Brain pericyte (primary cell): Measurements from ENCODE around the gene ZDHHC12.
A peak's percentile ranks its signal among the peaks of the same experiment; 100 is the strongest.
"Not testable (repeated sequence)": the region's sequence is repeated elsewhere in the genome, so short reads cannot be mapped to it uniquely, and the experiment has no call there.

ENCODE experiments used
- DNase-seq: peaks from one replicate; pipeline ENCODE4 v3.0.0-alpha.2; 2012; ENCODE audit warnings: low read depth, low spot score

ZDHHC12 gene

DNA sequence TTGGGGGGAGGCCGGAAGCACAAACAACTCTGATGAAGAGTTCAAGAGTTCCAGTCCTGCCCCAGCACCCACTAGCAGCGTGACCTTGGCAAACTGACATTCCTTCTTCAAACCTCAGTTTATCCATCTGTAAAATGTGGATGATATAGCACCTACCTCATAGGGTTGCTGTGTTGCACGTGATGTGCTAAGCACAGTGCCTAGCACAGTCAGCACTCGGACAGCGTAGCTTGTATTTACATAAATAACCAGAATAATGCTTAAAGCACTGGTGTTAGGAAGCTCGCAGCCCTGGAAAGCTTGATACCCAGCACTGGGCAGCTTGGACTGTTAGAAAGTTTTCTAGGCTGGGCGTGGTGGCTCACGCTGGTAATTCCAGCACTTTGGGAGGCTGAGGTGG, 16.5 kb downstream of the ZDHHC12 start:
- DNase-seq, result no peak

DNA sequence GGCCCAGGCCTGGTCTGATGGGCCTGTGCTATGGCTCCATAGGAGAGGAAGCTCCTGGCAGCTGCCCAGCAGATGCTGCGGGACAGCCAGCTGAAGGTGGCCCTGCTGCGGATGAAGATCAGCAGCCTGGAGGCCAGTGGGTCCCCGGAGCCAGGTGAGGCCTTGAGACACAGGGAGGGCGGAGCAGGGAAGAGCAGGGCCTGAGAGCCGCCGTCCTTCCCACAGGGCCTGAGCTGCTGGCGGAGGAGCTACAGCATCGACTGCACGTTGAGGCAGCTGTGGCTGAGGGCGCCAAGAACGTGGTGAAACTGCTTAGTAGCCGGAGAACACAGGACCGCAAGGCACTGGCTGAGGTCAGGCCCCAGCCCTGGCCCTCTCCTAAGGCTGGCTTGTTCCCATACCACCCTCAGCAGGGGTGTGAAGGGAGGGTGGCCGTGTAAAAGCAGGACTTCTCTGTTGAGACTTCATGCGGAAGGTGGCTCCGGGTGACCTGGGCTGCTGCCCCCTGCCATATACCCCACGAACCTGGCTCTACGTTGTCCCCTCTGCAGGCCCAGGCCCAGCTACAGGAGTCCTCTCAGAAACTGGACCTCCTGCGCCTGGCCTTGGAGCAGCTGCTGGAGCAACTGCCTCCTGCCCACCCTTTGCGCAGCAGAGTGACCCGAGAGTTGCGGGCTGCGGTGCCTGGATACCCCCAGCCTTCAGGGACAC, 17.1 kb downstream of the ZDHHC12 start:
- DNase-seq, result no peak

DNA sequence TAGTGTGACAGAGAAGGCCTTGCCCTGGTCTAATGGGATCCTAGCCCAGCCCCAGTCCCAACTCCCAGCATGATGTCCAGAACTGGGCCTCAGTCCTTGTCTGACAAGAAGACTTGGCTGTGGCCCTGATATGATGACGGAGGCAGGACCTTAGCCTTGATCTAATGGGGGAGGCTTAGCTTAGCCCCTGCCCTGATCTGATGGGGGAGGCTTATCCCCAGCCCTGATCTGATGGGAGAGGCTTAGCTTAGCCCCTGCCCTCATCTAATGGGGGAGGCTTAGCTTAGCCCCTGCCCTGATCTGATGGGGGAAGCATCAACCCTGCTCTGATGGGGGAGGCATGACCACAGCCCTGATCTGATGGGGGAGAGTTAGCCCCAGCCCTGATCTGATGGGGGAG, 17.9 kb downstream of the ZDHHC12 start:
- no peak for DNase-seq

DNA sequence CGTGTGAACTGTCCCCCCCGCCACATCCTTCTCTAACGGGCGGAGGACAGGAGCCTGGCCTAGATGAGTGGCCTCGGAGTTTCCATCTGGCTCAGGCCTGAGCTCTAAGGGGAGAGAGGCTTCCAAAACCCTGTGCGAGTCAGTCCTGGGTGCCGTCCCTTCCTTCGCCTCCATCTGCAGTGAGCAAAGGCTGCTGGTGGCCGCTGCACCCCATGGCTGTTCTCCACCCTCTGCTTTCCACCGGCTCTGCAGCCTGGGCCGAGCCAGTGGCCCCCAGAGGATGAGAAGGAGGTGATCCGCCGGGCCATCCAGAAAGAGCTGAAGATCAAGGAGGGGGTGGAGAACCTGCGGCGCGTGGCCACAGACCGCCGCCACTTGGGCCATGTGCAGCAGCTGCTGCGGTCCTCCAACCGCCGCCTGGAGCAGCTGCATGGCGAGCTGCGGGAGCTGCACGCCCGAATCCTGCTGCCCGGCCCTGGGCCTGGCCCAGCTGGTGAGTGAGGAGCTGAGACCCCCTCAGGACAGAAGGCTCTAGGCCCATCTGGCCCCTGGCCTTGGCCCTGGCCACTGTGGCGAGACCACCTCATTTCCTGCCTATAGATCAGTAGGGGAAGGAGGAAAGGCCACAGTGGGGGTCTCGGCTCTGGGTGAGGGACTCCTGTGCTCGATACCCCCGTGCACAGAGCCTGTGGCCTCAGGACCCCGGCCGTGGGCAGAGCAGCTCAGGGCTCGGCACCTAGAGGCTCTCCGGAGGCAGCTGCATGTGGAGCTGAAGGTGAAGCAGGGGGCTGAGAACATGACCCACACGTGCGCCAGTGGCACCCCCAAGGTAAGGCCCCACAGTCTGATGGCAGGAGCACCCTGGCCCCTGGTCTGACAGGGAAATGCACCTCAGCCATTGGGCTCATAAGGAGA, 18.6 kb downstream of the ZDHHC12 start:
- DNase-seq, result no peak

DNA sequence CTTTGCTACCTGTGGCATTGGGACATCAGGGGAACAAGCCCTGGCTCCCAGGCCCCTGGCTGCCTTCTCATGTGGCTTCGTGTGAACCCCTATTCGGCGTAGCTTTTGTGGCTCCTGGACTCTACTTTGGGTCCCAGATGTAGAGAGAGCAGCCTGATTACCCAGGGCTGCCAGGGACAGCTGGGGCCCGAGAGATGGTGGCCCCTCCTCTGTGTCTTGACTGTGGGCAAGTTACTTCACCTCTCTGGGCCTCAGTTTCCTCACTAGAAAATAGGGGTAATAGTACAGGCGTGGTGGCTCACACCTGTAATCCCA, 19.6 kb downstream of the ZDHHC12 start:
- DNase-seq, result no peak

DNA sequence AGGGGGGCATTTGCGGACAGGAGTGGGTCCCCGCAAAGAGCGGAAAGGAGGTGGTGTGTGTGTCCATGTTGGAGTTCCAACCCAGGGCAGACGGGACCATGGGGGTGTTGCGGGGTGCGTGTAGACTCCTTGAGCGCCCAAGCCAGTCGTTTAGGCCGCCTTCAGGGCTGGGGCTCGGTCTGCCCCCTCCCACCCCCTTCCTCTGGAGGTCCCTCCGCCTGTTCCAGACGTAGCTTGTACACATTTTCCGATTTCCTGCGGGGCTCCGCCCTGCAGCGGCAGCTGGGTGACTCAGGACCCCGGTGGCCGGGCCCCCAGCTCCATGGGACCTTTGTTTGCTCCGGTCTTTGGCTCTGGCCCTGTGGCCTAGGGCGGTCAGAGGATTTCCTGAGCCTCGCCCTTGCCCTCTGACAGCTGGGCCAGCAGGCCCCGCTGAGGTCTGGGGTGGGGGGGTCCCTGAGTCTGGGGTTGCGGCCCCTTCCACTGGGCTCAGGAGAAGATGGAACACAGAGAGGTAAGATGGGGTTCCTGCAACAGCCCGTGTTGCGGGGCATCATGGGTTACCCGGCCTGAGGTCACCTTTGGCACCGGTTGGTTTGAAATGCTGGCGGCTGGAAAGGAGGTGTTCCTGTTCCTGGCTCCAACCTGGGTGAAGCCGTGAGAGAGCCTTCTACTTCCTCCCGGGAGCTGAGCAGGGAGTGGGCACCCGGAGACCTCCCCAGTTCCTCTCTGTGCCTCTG, 20.1 kb downstream of the ZDHHC12 start:
- DNase-seq, result no peak

- DNase-seq, result no peak
Observed at GRCh38 chr9:128702949-128703615, 20.8 kb downstream of the ZDHHC12 start.

GRCh38 chr9:128702445-128702948, 21.4 kb downstream of the ZDHHC12 start, which contains the start of gene PKN3:
Gene PKN3 (plus strand): TSS chr9:128702503. CDS start chr9:128702916, 413 bp downstream.
- no peak for DNase-seq

- DNase-seq, result no peak
Observed at GRCh38 chr9:128701227-128701854, 22.6 kb downstream of the ZDHHC12 start.

GRCh38 chr9:128699096-128699795, 24.7 kb downstream of the ZDHHC12 start:
- DNase-seq, result not testable (repeated sequence)

DNA sequence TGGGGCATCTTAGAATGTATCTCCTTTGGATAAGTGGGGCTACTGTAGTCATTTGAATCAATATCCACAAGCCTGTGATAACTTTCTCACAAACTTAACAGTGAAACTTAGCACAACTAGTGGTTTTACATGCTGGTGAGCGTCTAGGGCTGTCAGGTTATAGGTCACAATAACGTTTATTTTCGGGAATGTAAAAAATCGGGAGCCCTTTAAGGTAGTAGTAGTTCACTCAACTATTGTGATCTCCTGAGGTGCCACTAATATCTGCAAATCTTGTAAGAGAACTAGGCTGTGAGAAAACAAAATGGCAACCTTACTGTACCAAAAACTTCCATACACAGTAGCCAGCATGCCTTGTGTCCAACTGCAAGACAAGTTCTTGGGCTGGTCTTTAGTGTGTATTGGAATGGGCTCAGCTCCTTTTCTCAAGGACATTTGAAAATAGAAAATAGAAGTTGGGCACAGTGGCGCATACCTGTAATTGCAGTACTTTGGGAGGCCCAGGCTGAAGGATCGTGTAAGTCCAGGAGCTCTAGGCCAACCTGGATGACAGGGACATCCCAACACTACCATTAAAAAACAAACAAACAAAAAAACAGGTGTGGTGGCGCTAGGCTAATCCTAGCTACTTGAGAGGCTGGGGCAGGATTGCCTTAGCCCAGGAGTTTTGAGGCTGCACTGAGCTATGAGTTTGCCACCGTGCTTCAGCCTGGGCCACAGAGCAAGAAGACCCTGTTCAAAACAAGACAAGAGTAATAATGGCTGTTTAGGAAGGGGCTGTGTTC, 26.8 kb downstream of the ZDHHC12 start:
- no peak for DNase-seq

GRCh38 chr9:128694344-128694743, 29.6 kb downstream of the ZDHHC12 start:
- DNase-seq, result no peak

DNA sequence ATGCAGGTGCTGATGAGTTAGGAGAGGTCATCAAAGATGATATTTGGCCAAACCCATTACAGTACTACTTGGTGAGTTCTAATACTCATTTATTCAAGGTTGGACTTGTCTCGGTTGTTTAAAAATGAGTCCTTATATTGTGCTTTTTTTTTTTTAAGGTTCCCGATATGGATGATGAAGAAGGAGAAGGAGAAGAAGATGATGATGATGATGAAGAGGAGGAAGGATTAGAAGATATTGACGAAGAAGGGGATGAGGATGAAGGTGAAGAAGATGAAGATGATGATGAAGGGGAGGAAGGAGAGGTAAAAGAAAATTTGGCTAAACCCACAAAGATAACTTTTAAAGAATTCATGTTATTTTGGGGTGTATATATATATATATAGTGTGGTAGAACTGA, 30.2 kb downstream of the ZDHHC12 start:
- DNase-seq, result not testable (repeated sequence)

DNA sequence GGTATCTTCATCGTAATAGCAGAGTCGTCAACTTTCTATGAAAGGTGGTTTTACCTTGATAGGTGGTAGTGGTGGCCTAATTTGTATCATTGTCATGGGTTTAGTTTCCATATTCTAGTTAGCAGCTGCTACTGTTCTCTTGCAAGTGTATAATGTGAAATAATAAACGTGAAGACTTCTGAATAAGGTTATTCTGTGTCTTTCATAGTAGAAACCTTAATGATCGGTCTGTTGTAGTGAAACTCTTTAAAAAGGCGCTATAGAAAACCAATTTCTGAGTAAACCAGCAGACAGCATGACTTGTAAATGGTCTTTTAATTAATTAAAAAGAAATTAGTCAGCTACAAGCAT, 33.3 kb downstream of the ZDHHC12 start:
- no peak for DNase-seq

GRCh38 chr9:128689820-128690683, 33.9 kb downstream of the ZDHHC12 start:
- no peak for DNase-seq

- DNase-seq, result no peak
Observed at GRCh38 chr9:128689293-128689774, 34.6 kb downstream of the ZDHHC12 start.

- peak; percentile 48 for DNase-seq
Observed at GRCh38 chr9:128688501-128689292, 35.2 kb downstream of the ZDHHC12 start, which contains the start of gene SET. Gene SET (plus strand): TSS chr9:128689222. CDS start chr9:128689583, 361 bp downstream.

DNA sequence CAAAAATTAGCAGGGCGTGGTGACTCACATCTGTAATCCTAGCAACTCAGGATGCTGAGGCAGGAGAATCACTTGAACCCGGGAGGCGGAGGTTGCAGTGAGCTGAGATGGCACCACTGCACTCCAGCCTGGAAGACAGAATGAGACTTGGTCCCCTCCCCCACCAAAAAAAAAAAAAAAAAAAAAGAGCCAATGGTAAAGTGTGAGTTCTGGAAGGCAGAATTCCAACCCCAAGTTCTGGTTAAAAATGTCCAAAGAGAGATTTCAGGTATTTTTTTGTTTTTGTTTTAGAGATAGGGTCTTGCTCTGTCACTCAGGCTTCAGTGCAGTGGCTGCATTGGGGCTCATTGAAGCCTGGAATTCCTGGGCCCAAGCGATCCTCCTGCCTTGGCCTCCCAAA, 36.5 kb downstream of the ZDHHC12 start:
- no peak for DNase-seq
